HT-29 (cell line): ENCODE results near the gene TBCD. TPM values are rescaled to one million over a fixed set of nuclear protein-coding genes. Genes with fewer than 3 reads are reported as not detected.

Experiments used
- DNase-seq: peaks from one replicate; pipeline ENCODE4 v3.0.0-alpha.2; 2015; ENCODE audit warnings: low spot score
- total RNA-seq: library from RNA; depleted of rRNA; stranded (reverse); fragments of >200 nt; shearing (Covaris generic); gene quantifications from 2 replicates; pipeline ENCODE4 v1.2.3, GENCODE V29; 2014; rRNA removed

TBCD gene
- total RNA-seq = 60.0 and 72.0 TPM in 2 replicates

GRCh38 chr17:82751571-82752370, at the start of gene TBCD:
TSS of gene TBCD (plus strand) at chr17:82752065. CDS start at chr17:82752194, 129 bp downstream.
- peak; percentile 81 for DNase-seq

- DNase-seq = no peak
Observed at GRCh38 chr17:82702231-82702927, 49.5 kb upstream of the TBCD start.

GRCh38 chr17:82703036-82703745, 48.7 kb upstream of the TBCD start:
- no peak for DNase-seq

- DNase-seq = peak; percentile 46
Observed at GRCh38 chr17:82703935-82704865, 47.7 kb upstream of the TBCD start.

GRCh38 chr17:82704886-82705285, 47.0 kb upstream of the TBCD start:
- DNase-seq = no peak

- no peak for DNase-seq
Observed at GRCh38 chr17:82705756-82706155, 46.1 kb upstream of the TBCD start.

GRCh38 chr17:82709024-82709675, 42.7 kb upstream of the TBCD start:
- DNase-seq = no peak

- no peak for DNase-seq
Observed at GRCh38 chr17:82709676-82710498, 42.0 kb upstream of the TBCD start.

GRCh38 chr17:82710499-82711232, 41.2 kb upstream of the TBCD start:
- no peak for DNase-seq

GRCh38 chr17:82713071-82713723, 38.7 kb upstream of the TBCD start:
- DNase-seq = no peak

GRCh38 chr17:82716203-82717010, 35.5 kb upstream of the TBCD start, which contains the start of gene FN3KRP:
TSS of gene FN3KRP (plus strand) at chr17:82716706. CDS start at chr17:82716756, 50 bp downstream.
- peak; percentile 88 for DNase-seq

GRCh38 chr17:82718986-82719685, 32.7 kb upstream of the TBCD start:
- DNase-seq = no peak

- no peak for DNase-seq
Observed at GRCh38 chr17:82720204-82720603, 31.7 kb upstream of the TBCD start.

- DNase-seq = no peak
Observed at GRCh38 chr17:82722341-82723013, 29.4 kb upstream of the TBCD start.

- DNase-seq = no peak
Observed at GRCh38 chr17:82723169-82723807, 28.6 kb upstream of the TBCD start.

- DNase-seq = no peak
Observed at GRCh38 chr17:82726427-82726826, 25.4 kb upstream of the TBCD start.
